ENCODE results near the gene CTBP2.
"Not testable (repeated sequence)": the region's sequence is repeated elsewhere in the genome, so short reads cannot be mapped to it uniquely, and the experiment has no call there.

CTBP2 gene

DNA sequence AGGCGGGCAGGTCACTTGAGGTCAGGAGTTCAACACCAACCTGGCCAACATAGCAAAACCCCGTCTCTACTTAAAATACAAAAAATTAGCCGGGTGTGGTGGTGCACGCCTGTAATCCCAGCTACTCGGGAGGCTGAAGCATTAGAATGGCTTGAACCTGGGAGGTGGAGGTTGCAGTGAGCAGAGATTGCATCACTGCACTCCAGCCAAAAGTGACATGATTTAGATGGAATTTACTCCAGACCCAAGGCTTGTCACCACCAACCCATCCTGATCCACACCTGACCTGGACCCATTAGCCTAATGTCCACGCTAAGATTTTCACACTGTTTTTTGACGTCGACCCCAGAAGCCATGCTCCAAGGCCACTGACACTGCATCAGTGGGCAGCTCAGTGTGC lies 101.0 kb downstream of the CTBP2 start:
- not testable (repeated sequence) for DNase-seq

DNA sequence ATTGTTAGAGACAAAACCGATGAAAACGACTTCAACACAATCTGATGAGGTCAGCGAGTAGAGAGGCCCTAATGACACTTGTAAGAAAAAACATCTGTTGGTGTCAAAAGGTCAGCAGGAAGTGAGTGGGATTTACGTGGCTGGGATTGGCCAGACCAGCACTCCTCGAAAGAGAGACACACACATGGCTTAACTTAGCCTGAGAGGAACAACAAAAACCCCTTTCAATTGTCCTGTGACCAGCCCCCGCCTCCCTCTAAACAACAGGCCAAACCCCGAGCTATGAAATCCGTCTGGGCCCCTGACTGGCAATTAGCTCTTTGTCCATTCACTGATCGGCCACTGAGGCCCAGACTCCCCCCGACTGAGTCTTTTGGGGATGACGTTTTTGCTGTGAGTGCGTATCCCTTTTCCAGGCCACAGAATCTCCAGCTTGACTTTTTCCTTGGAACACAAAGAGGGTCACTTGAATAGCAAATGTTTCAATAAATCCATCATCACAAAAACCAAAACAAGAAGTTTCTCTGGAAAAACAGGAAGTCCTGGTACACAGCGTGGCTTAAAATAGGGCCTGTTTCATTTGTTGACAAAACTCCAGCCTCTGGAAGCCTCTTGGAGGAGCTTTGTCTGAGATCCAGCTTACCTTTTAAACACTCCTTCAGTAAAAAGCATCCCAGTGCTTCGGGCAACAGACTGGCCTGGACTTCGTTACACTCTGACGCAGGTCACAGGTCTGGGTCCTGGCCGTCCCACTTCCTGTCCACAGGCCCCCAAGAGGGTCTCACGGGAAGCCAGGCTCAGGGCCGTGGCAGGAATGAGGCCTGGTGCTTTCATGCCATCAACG lies 103.0 kb downstream of the CTBP2 start:
- no peak for DNase-seq

GRCh38 chr10:125056161-125057132 lies 103.9 kb downstream of the CTBP2 start:
- no peak for DNase-seq

DNA sequence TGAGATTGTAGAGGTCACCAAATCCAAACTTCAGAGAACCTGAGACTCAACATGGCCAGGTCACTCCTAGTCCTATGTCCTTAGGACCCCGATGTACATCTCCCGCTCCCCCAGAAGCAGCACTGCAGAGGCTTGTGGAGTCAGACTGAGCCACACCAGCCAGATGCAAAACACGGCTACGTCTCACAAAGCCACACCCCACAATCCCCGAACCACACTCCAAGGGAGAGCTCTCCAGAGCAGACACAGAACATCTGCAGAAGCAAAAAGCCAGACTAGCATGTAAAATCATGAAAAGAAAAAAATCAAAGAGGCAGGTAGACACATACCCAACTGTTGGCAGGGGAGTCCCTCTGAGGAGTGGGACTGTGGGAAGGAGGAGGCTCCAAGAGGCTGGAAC lies 104.9 kb downstream of the CTBP2 start:
- no peak for DNase-seq

DNA sequence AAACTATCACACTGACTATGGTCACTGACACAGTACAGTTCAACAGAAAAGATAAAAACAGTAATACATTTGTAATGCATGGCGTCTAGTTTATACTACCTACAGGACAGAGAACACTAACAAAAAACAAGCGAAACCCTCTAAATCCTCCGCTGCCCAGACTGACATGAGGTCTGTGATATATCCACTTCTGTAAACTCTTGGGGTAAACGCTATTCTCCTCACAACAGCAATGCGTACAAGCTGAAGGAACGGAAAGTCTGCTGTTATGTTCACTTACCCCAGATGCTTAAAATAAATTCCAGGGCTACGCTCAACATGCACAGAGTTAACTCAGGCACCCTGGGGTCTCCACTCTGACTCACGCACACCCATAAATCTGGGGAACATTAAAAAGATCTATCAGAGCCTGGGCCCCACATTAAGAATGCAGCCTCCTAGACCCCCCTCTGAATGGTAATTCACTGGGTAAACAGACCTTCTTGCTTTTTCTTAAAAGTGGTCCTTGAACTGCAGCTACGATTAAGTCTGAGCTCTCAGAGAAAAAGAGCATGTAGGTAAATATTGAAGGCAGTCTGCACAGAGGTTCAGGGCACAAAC lies 105.6 kb downstream of the CTBP2 start:
- DNase-seq = no peak

DNA sequence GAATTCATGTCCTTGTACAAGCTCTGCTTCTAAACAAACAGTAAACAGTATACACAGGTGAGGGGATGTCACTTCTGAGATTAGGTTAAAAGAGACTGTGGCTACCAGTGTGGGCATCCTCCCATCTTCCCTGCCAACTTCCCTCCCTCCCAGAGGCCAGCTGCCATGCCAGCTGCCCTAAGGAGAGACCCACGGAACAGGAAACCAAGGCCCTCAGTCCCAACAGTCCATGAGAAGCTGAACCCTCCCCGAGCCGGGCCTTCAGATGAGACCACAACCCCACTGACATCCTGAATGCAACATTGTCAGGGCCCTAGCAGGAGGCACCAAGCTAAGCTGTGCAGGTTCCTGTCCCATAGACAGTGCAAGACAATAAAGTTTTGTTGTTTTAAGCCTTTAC lies 106.1 kb downstream of the CTBP2 start:
- DNase-seq = no peak

DNA sequence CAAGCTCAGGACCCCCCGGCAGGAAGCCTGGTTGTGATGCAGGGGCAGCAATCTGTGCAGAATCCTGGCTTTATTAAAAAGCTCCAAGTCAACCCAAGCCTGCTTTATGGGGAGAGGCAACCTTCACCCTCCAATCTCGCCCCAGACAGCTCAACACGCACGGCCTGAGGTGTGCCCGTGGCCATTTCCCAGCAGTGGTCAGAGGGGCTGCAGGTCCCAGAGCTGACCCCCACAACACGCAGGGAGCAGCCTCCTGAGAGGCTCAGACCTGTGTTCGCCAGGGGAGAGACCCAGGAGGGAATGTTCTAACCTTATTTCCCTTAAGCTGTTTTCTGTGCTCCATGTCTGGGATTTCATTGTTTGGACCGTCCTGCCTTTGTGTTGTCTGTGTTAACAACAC lies 108.2 kb downstream of the CTBP2 start:
- no peak for DNase-seq

DNA sequence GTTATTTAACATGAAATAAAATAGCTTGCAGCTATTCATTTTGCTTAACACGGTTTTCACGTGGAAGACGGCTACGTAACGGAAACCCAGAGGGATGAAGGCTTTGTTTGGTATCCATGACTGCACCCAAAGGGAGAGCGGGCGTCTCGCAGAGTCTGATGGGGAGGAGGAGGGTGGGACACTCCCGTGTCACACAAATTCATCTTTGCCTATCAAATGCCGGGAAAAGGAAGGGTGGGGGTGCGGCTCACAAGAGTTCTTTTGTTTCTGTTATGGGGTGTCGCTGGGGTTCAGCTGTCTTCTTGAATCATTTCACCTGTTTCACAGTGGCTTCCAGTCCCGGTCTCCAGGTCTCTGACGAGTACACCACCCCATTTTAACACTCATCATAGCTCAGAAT lies 110.0 kb downstream of the CTBP2 start:
- DNase-seq = no peak

DNA sequence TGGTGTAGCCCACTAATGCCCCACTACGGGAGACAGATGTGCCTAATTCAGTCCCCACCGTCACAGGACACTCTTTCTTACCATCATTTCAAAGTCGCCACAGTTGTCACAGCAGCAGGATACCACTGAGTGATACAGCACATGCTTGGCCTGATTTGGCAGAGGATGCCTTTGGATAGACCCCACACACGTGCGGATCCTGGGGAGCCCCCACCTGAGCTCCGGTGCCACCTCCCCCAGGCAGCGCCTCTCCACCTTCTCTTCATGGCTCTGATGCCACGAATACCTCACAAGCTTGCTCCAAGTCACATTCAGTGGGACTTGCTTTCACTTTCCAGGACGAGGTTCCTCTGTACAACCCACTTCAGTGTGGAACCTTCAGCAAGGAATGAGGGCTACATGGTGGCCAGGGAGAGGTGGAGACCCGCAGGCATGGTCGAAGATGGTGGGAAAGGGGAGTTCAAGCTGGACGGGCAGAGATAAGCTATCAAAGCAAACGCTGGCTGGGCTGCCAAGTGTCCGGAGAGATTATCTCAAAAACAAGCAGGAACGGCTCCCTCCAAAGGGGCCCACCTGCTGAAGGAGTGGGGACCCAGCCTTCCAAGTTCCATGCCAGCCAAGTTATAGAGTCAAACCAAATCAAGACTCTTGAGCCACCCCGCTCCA lies 111.0 kb downstream of the CTBP2 start:
- DNase-seq = no peak

DNA sequence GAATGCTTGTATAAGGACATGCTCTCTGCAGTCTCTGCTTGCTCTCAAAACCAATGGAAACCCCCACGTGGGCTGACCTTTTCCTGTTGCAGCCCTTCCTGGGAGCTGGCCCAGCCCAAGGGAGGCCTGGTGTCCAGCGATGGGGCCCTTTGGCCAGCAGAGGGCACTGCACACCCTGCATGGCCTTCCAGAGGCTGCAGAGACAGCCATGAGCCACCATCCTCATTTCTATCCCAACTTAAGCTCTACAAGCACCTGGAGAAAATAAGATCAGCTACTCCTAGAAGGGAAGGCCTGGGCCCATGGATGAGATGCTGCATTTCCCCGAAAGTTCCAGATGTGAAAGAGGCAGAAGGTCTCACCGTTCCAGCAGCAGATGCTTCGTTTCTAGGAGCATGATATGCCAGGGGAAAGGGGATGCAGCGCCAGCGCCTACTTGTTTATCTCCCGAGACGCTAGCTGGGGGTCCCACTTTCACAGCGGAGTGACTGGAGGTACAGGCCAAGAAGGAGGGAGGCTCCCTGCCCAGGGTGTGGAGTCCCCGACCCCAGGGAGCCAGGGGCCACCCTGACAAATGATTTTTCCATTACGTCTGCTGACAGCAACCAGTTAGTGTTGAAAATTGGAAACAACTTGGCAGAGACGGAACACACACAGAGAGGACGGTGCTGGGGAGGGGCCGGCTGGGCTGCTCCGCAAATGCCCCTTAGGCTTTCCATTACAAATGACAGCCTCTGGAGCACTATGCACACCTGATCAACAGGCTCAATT lies 112.1 kb downstream of the CTBP2 start:
- no peak for DNase-seq

- no peak for DNase-seq
Observed at GRCh38 chr10:125043841-125044658, 116.3 kb downstream of the CTBP2 start.

- no peak for DNase-seq
Observed at GRCh38 chr10:125041856-125042506, 118.4 kb downstream of the CTBP2 start.

DNA sequence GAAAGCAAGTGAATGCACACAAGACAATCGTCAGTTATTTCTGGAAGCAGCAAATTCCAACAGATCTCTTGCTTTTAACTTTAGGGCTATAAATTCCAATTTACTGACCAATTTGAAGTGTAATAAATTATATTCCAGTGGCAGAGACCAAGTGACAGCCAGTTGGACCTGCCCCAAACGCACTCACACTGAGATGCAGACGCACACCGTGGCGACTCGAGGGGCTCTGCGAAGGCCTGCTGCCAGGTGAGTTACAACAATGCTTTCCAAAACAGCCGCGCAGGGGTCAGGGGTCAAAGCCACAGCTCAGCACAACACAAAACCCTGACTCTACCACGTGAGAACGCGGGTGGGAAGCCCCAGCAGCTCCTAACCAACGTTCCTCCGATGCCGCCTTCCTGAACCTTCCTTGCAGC lies 121.0 kb downstream of the CTBP2 start:
- DNase-seq = no peak

GRCh38 chr10:125038637-125039036 lies 121.7 kb downstream of the CTBP2 start:
- no peak for DNase-seq

DNA sequence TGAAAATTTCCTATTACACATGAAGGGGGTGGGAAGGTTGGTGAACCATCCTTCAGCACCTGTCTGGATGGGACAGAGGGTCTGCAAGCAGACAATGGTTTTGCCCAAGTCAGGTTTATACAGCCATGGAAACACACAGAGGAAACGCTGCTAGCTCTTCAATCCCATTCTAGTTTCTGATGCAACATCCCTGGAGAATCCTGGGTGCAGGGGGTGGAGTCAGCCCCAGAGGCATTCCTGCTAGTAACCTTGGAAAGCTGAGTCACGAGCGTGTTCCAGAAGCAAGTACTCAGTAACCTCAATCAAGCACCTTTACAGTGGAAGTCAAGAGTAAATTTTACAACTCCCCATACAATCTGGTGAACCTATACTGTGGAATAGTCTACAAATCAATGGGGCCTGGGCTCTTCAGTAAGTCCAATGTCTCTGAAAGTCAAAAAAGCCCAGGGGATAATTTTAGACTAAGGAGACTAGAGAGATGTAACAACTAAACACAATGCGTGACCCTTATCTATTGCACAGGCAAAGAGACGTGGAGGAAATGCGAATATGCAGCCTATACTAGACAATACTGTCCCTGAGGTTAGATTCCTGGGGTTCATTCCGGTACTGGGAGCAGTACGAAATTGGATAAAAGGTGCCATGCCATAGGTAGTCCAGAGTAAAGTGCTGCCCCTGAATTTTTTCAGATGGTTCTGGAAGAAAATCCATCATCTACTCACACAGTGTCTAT lies 123.1 kb downstream of the CTBP2 start:
- DNase-seq = no peak

DNA sequence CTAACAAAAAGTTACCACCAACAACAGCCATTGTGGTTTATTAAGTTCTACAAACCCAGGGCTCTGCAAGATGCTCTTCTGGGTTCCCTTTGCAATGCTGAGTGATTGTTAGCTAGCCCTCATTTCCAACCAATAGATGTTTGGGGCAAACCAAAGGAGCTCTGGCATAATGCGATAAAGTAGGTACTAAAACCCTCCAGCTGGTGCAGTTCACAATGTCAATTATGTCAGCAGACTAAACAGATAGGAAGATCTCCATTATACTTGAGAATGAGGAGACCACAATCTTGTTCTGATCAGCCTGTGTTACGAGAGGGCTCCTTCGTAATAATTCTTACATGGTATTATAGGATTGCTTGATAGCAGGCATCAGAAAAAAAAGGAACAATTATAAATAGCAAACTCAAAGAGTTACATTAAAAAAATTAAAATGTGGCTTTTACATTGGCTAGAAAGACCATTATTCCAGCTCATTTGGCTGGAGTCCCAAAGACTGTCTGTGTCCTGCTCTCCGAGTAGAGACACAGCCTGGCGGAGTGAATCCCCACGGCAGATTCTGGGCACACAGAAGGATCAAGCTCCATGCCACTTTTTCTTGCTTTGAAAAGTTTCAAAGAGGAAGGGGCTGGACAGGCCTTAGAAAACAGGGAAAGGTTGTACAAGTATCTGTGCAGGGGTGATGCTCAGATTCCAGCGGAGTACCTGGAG lies 124.6 kb downstream of the CTBP2 start:
- DNase-seq = no peak

GRCh38 chr10:125035136-125035535 lies 125.2 kb downstream of the CTBP2 start:
- DNase-seq = no peak

- DNase-seq = no peak
Observed at GRCh38 chr10:125034675-125035074, 125.7 kb downstream of the CTBP2 start.
